Stimulated activated naive CD8-positive, alpha-beta T cell treated with anti-CD3 and anti-CD28 coated beads, Interleukin-15, Interleukin-2, amounts not matched to agents 100 ng/mL and 50 ng/mL, for 24 hours (primary cell): Measurements from ENCODE around the gene S100Z.
"Not testable (repeated sequence)": the region's sequence is repeated elsewhere in the genome, so short reads cannot be mapped to it uniquely, and the experiment has no call there.

Source experiments
- H3K27ac Mint-ChIP-seq: one replicate; pipeline ENCODE4 v1.8.0; 2021; ENCODE audit warnings: mild to moderate bottlenecking, mixed read lengths
- H3K27me3 Mint-ChIP-seq: one replicate; pipeline ENCODE4 v1.8.0; 2021; ENCODE audit warnings: mixed read lengths
- H3K36me3 Mint-ChIP-seq: one replicate; pipeline ENCODE4 v1.8.0; 2021; ENCODE audit warnings: low read depth, mixed read lengths
- H3K4me1 Mint-ChIP-seq: one replicate; pipeline ENCODE4 v1.8.0; 2021; ENCODE audit warnings: low read depth, mixed read lengths
- H3K4me3 Mint-ChIP-seq: one replicate; pipeline ENCODE4 v1.8.0; 2021; ENCODE audit warnings: mild to moderate bottlenecking, mixed read lengths
- H3K9me3 Mint-ChIP-seq: one replicate; pipeline ENCODE4 v1.8.0; 2021; ENCODE audit warnings: mixed read lengths

Gene S100Z

DNA sequence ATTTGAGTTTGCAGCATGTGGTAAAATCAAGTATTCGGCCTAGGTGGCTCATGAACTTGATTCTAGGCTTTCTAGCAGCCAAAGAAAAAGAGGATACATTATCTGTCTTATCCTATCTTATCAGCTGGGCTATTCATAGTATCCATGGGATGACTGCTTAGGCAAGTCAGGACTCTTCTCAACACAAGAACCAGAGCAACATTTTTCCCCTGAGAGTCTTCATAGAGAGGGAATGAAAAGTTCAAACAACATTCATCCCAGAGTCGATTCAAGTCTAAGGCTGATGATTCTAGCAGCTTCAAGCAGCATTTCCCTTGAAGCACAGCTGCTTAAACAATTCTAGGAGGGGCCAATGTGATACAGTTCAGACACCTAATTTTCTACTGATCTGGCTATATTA is 3.0 kb downstream of the S100Z start:
- Mint-ChIP-seq H3K27me3 (no peaks in the 10 kb centered on the region), H3K4me3 (no peak overlapping the region), H3K9me3 (peaks cover 3% of the 10 kb centered on the region), H3K4me1 (peaks cover 39% of the 10 kb centered on the region), H3K36me3 (peaks cover 5% of the 10 kb centered on the region), H3K27ac (no peak overlapping the region)

- not testable (repeated sequence) for H3K27ac Mint-ChIP-seq, H3K36me3 Mint-ChIP-seq, H3K4me3 Mint-ChIP-seq, H3K27me3 Mint-ChIP-seq, H3K9me3 Mint-ChIP-seq
- H3K4me1 Mint-ChIP-seq, result peaks cover 39% of the 10 kb centered on the region
Measured at GRCh38 chr5:76853741-76854140, 3.9 kb downstream of the S100Z start.

- Mint-ChIP-seq H3K27me3 (no peaks in the 10 kb centered on the region), H3K27ac (no peak overlapping the region), H3K9me3 (peaks cover 3% of the 10 kb centered on the region), H3K4me3 (no peak overlapping the region), H3K4me1 (peaks cover 38% of the 10 kb centered on the region), H3K36me3 (peaks cover 5% of the 10 kb centered on the region)
Measured at GRCh38 chr5:76854644-76855043, 4.8 kb downstream of the S100Z start.

DNA sequence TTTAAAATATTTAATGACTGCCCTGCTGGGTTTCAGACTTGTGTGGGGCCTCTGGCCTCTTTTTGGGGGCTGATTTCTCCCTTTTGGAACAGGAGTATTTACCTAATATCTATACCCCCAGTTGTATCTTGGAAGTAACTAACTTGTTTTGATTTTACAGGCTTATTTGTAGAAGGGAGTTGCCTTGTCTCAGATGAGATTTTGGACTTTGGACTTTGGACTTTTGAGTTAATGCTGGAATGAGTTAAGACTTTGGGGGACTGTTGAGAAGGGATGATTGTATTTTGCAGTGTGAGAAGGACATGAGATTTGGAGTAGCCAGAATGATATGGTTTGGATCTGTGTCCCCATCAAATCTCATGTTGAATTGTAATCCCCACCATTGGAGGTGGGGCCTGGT is 5.7 kb downstream of the S100Z start:
- not testable (repeated sequence) for H3K9me3 Mint-ChIP-seq, H3K27me3 Mint-ChIP-seq, H3K36me3 Mint-ChIP-seq
- peaks cover 32% of the 10 kb centered on the region for H3K4me1 Mint-ChIP-seq
- peak overlapping the region; percentile 64 for H3K27ac Mint-ChIP-seq
- peak overlapping the region; percentile 5 for H3K4me3 Mint-ChIP-seq

DNA sequence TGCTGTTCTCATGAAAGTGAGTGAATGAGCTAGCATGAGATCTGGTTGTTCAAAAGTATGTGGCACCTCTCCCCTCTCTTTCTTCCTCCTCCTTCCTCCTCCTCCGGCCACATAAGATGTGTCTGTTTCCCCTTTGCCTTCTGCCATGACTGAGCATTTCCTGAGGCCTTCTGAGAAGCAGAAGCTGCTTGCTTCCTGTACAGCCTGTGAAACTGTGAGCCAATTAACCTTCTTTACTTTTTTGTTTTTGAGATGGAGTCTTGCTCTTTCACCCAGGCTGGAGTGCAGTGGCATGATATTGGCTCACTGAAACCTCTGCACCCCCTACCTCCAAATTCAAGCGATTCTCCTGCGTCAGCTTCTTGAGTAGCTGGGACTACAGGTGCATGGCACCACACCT is 6.1 kb downstream of the S100Z start:
- Mint-ChIP-seq H3K36me3 (peaks cover 5% of the 10 kb centered on the region), H3K27me3 (no peaks in the 10 kb centered on the region), H3K4me1 (peaks cover 27% of the 10 kb centered on the region), H3K27ac (peak overlapping the region; percentile 64), H3K4me3 (peak overlapping the region; percentile 5), H3K9me3 (peaks cover 3% of the 10 kb centered on the region)

GRCh38 chr5:76856800-76857199 is 7.0 kb downstream of the S100Z start:
- H3K27ac Mint-ChIP-seq, result peak overlapping the region; percentile 64
- not testable (repeated sequence) for H3K4me3 Mint-ChIP-seq, H3K9me3 Mint-ChIP-seq, H3K27me3 Mint-ChIP-seq, H3K36me3 Mint-ChIP-seq
- H3K4me1 Mint-ChIP-seq, result peaks cover 20% of the 10 kb centered on the region

DNA sequence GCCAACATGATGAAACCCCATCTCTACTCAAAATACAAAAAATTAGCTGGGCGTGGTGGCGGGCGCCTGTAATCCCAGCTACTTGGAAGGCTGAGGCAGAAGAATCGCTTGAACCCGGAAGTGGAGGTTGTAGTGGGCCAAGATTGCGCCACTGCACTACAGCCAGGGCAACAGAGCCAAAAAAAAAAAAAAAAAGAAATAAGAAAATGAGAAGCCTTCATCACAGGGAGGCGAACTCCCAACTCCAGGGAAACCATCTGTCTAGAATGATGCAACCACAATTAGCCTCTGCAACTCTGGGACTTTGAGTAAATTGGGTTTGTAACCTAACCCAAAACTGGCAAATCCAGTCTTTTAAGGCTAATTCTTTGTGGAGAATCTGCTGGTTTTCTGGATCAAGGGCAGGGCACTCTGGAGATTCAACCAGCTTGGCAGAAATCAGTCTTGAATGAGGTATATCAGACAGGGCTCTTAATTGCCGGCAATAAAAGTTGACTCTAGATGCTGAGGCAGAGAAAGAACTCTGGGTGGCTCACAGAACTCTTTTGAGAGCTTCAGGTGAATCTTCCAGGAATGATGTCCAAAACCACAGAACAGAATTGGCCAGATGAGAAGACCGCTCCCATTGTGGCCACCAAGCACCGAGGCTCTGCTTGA is 9.9 kb downstream of the S100Z start:
- Mint-ChIP-seq H3K27ac (no peak overlapping the region), H3K36me3 (peaks cover 5% of the 10 kb centered on the region), H3K9me3 (peaks cover 3% of the 10 kb centered on the region), H3K4me3 (no peak overlapping the region), H3K27me3 (no peaks in the 10 kb centered on the region), H3K4me1 (peaks cover 20% of the 10 kb centered on the region)

GRCh38 chr5:76861612-76862011 is 11.8 kb downstream of the S100Z start:
- H3K4me1 Mint-ChIP-seq, result peaks cover 4% of the 10 kb centered on the region
- no peak overlapping the region for H3K27ac Mint-ChIP-seq
- no peaks in the 10 kb centered on the region for H3K9me3 Mint-ChIP-seq
- no peak overlapping the region for H3K4me3 Mint-ChIP-seq
- no peaks in the 10 kb centered on the region for H3K36me3 Mint-ChIP-seq
- no peaks in the 10 kb centered on the region for H3K27me3 Mint-ChIP-seq

GRCh38 chr5:76863001-76863400 is 13.2 kb downstream of the S100Z start:
- H3K27me3 Mint-ChIP-seq, result no peaks in the 10 kb centered on the region
- no peaks in the 10 kb centered on the region for H3K36me3 Mint-ChIP-seq
- no peak overlapping the region for H3K4me3 Mint-ChIP-seq
- H3K4me1 Mint-ChIP-seq, result peaks cover 3% of the 10 kb centered on the region
- no peaks in the 10 kb centered on the region for H3K9me3 Mint-ChIP-seq
- no peak overlapping the region for H3K27ac Mint-ChIP-seq

DNA sequence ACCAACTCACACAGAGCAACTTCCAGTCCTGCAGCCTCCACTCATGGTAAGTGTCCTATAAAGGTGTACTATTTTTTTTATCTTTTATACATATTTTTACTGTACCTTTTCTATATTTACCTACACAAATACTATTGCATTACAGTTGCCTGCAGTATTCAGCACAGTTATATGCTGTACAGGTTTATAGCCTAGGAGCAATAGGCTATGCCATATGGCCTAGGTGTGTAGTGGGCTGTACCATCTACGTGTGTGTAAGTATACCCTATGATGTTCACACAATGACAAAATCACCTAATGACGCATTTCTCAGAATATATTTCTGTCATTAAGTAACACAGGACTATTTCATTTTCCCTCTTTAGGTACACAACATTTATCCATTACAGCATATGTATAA is 16.7 kb downstream of the S100Z start:
- H3K4me3 Mint-ChIP-seq, result no peak overlapping the region
- H3K27me3 Mint-ChIP-seq, result no peaks in the 10 kb centered on the region
- no peaks in the 10 kb centered on the region for H3K9me3 Mint-ChIP-seq
- peaks cover 3% of the 10 kb centered on the region for H3K4me1 Mint-ChIP-seq
- no peak overlapping the region for H3K27ac Mint-ChIP-seq
- no peaks in the 10 kb centered on the region for H3K36me3 Mint-ChIP-seq

GRCh38 chr5:76867038-76867437 is 17.2 kb downstream of the S100Z start:
- no peak overlapping the region for H3K4me3 Mint-ChIP-seq
- H3K27ac Mint-ChIP-seq, result no peak overlapping the region
- peaks cover 3% of the 10 kb centered on the region for H3K4me1 Mint-ChIP-seq
- H3K36me3 Mint-ChIP-seq, result no peaks in the 10 kb centered on the region
- H3K27me3 Mint-ChIP-seq, result no peaks in the 10 kb centered on the region
- H3K9me3 Mint-ChIP-seq, result no peaks in the 10 kb centered on the region

DNA sequence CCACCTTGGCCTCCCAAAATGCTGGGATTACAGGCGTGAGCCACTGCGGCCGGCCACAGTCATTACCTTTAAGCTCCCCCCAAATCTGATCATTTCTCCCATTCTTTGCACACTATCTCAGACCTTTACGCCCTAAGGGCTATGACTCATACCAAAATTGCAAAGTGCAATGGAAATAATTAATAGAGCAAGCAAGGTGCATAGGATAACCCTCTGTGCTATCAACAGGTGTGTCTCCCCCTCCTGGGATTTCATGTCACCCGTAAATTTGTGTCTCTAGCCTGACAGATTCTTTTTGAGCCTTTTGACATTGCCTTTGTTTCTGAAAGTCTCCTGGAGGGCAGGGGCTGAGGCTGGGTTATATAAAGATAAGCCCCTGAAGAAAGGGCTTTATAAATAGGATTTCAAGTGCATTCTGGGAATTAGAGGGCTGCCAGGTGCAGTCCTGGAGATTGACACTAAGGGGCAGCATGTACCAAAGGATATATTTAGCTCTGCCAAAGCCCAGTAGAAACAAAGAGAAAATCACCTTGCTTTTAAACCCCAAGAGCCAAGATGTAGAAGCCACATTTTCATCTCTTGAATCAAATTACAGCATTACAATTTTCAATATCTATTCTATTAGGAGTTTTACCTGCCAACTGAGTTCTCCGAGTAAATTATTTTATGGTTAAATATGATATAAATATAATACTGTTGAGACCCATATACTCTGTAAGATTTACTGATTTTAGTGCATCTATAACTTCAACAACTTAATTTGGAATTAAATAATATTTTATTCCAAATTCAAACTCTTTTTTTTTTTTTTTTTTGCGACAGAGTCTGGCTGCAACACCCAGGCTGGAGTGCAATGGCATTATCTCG is 18.2 kb downstream of the S100Z start:
- H3K4me3 Mint-ChIP-seq, result no peak overlapping the region
- no peaks in the 10 kb centered on the region for H3K36me3 Mint-ChIP-seq
- no peaks in the 10 kb centered on the region for H3K27me3 Mint-ChIP-seq

DNA sequence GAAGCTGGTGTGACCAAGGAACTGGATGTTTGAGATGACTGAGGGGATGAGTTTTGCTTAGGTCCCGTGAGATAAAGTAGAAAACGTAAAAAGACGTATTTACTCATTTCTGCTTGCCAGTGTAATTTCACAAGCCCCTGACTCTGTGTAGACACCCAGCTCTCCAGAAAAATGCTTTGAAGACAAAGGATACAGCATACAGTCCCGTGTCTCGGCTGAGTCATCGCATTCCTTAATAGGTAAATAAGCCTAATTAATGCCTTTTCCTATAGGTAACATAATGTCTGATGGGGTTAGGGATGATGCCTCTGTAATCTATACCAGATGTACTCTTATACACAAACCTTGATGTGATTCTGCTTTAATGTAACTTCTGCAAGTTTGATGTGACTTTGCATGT is 20.2 kb downstream of the S100Z start:
- H3K4me1 Mint-ChIP-seq, result peaks cover 3% of the 10 kb centered on the region
- H3K27me3 Mint-ChIP-seq, result no peaks in the 10 kb centered on the region
- no peak overlapping the region for H3K27ac Mint-ChIP-seq
- no peaks in the 10 kb centered on the region for H3K36me3 Mint-ChIP-seq
- H3K4me3 Mint-ChIP-seq, result no peak overlapping the region
- H3K9me3 Mint-ChIP-seq, result no peaks in the 10 kb centered on the region

More for the DNA sequence above, 18.2 kb downstream of the S100Z start:
- peaks cover 3% of the 10 kb centered on the region for H3K4me1 Mint-ChIP-seq
- H3K9me3 Mint-ChIP-seq, result no peaks in the 10 kb centered on the region
- H3K27ac Mint-ChIP-seq, result no peak overlapping the region

DNA sequence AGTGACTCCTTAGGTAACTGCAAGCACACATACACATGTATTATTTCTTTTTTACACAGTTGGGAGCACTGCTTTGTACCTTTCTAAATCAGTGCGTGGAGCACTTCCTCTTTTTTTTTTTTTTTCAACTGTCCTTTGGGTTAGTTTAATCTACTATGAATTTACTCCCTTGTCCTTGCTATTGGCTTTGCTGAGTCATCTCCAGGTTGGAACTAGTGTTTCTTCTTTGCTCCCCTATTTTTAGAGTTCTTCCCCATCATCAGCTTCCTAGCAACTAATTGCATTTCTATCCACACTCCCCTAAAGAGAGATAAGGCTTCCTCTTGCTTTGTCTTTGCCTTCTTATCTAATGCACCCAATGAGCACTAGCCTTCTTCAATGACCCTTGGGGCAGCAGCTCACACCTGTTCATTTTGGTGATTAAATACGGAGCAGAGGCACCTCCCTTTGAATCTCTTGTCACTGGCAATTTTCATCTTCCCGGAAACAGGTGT is 24.3 kb downstream of the S100Z start:
- Mint-ChIP-seq H3K9me3 (no peaks in the 10 kb centered on the region), H3K4me1 (no peaks in the 10 kb centered on the region), H3K36me3 (no peaks in the 10 kb centered on the region), H3K27ac (no peak overlapping the region), H3K4me3 (no peak overlapping the region), H3K27me3 (no peaks in the 10 kb centered on the region)

DNA sequence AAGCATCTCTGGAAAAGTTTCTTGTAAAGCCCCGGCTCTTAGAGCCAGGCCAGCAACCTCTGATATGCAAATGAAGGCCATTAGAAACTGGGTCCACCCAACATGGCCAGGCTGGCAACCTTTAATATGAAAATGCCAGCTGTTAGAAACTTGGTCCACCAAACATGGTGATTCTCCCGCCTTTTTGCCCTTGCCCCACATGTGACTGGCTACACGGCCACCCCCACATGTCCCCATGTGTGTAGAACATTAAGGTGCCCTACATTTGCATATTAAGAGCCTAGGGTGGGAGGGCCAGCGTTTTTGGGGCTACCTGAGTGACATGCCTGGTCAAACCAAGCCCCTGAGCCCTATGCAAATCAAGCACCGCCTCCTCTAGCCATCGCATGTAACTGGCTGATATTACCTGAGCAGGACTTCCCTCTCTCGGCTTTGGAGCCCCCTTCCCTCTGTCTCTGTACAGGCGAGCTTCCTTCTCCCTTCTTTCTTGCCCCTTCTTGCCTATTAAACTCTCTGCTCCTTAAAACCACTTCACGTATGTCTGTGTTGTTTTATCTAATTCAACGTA is 39.0 kb downstream of the S100Z start:
- no peak overlapping the region for H3K27ac Mint-ChIP-seq
- H3K27me3 Mint-ChIP-seq, result peaks cover 9% of the 10 kb centered on the region
- H3K4me3 Mint-ChIP-seq, result no peak overlapping the region
- no peaks in the 10 kb centered on the region for H3K36me3 Mint-ChIP-seq
- H3K4me1 Mint-ChIP-seq, result no peaks in the 10 kb centered on the region
- H3K9me3 Mint-ChIP-seq, result no peaks in the 10 kb centered on the region
